Activated naive CD4-positive, alpha-beta T cell treated with anti-CD3 and anti-CD28 coated beads, Interleukin-2, amount 10 ng/mL, durations not matched to agents 5 hours and 36 hours (primary cell): ENCODE results near the gene ADCY4. TPM values are rescaled to one million over a fixed set of nuclear protein-coding genes. Genes with fewer than 3 reads are reported as not detected.

Source experiments
- total RNA-seq, 2 experiments: library from RNA; stranded (reverse); gene quantifications; one replicate each; pipeline ENCODE4 v1.2.3, GENCODE V29; 2021

Gene ADCY4
- 1 to 10 TPM; 3.8 to 4.5 TPM for total RNA-seq

GRCh38 chr14:24334431-24335291 lies at the start of gene ADCY4:
ADCY4 (minus strand) TSS chr14:24335071; CDS start chr14:24334652, 419 bp downstream.

GRCh38 chr14:24367514-24368211 lies 32.8 kb upstream of the ADCY4 start, which contains the start of gene NFATC4:
NFATC4 (plus strand) TSS chr14:24368184; CDS start chr14:24368341, 157 bp downstream.

DNA sequence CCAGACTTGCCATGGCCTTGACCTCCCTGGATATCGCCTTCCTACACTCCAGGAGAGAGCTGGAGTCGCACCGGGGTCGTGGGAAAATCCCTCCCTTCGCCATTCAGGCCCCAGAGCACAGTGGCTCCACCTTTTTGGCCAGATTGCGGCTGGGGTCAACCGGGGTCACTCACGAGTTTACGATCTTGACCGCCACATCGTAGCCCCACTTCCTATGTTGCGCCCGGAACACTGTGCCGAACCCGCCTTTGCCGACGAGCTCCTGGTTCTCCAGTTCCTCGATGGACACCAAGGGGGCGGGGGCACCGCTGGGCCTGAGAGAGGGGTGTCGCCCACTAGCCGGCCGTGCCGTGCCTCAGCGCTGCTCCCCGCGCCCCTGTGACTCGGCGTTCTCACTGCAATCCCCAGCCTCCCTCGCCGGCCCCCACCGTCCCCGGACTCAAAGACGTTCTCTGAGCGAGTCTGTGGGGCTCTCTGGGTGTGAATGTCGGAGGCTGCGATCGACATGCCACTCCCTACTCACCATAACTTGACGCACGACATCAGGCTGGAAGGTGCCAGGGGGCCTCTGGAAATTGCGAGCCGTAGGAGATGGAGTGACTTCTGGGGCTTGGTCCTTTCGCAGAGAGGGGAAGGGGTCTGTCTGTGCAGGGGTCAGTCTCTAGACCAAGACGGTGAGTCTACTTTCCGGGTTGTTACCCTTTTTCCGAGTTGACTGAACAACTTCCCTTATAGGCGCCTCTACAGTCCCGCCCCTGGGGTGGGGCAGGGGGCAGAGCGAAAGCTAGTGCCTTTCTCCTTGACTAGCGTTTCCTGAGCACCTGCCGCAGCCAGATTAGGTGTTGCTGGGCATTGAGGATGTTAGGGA lies 4.6 kb upstream of the ADCY4 start, which contains the start of gene RIPK3:
TSS of gene RIPK3 (minus strand) at position 708 of the 868 bp plus-strand sequence. CDS start at position 543, 165 bp downstream.

DNA sequence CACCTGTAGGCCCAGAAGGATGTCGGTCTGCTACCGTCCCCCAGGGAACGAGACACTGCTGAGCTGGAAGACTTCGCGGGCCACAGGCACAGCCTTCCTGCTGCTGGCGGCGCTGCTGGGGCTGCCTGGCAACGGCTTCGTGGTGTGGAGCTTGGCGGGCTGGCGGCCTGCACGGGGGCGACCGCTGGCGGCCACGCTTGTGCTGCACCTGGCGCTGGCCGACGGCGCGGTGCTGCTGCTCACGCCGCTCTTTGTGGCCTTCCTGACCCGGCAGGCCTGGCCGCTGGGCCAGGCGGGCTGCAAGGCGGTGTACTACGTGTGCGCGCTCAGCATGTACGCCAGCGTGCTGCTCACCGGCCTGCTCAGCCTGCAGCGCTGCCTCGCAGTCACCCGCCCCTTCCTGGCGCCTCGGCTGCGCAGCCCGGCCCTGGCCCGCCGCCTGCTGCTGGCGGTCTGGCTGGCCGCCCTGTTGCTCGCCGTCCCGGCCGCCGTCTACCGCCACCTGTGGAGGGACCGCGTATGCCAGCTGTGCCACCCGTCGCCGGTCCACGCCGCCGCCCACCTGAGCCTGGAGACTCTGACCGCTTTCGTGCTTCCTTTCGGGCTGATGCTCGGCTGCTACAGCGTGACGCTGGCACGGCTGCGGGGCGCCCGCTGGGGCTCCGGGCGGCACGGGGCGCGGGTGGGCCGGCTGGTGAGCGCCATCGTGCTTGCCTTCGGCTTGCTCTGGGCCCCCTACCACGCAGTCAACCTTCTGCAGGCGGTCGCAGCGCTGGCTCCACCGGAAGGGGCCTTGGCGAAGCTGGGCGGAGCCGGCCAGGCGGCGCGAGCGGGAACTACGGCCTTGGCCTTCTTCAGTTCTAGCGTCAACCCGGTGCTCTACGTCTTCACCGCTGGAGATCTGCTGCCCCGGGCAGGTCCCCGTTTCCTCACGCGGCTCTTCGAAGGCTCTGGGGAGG lies 23.9 kb downstream of the ADCY4 start, which contains the start of gene LTB4R:
TSS of gene LTB4R (plus strand) at position 857 of the 959 bp plus-strand sequence. CDS start 4,150 bp downstream, outside the sequence.

DNA sequence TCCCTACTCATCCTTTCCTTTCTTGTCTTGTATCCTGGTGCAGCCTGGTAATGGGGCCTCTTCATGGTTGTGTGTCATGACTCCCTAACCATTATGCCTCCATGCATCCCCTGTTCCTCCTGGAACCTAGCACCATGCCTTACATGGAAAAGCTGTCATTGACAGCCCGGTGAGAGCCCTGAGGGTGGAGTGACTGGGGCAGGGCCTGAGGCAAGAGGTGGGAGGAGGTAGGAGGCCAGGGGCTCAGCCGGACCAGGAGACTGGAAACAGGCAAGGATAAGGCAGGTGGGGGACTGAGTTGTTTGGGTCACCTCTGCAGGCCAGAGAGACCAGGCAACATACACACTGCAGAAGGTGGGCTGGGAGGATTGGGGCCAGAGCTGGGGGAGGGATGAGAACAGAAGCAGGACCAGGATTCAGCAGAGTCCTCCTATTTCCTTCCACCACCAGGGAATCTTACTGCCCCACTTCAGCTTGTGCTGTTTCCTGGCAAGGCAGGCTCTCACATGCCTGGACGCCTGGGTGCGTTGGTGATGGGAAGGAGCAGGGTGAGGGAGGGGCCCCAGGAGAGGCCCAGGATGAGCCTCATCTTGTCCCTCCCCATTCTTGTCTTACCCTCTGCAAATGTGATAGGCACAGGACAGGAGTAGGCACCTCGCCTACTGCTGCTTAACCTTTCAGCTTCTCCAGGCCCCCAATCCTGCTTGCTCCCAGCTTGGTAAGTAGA lies 25.2 kb downstream of the ADCY4 start, which contains the start of gene LTB4R2:
TSS of gene LTB4R2 (plus strand) at position 603 of the 727 bp plus-strand sequence. CDS start 525 bp downstream, outside the sequence.

DNA sequence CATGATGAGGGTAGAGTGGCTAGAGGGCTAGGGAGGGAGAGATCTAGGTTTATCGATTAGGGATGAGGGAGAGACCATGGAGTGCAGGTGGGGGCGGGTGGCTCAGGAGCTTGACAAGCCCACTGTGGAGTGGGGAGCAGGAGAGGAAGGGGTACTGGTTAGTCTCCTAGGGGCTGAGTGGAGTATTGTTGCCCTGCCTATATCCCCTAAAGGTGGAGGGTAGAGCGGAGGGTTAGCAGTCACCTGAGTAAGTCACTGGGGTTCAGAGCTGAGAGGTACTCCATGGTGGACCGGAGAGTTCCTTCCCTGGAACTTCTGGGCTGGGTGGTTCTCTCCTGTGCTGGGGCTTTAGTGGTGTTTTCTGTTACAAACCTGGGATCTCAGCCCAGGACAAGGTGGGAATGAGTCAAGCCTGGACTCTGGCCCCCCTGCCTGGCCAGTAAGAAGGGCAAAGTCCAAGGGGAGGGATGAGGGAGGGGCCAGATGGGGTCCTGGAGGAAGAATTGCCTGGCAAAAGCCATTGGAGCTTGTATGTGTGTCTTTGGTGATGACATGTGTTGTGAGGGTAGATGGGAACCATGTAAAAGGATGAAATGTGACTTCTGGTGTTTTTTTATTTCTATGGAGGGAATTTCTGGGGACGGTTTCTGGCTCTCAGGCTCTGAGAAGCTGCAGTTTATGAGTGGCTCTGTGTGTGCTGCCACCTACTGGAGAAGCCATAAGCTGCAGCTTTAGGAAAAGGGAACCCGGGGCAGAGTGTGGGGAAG lies 27.1 kb downstream of the ADCY4 start, which contains the start of gene CIDEB:
TSS of gene CIDEB (minus strand) at position 403 of the 767 bp plus-strand sequence. CDS start at position 284, 119 bp downstream.

GRCh38 chr14:24299255-24300191 lies 35.3 kb downstream of the ADCY4 start, which contains the start of the genes DHRS1 and NOP9:
DHRS1 (minus strand) TSS chr14:24299780; CDS start chr14:24299106, 674 bp downstream.
NOP9 (plus strand) TSS chr14:24299850; CDS start chr14:24299955, 105 bp downstream.

GRCh38 chr14:24271134-24271833 lies 63.6 kb downstream of the ADCY4 start, which contains the start of gene RABGGTA:
RABGGTA (minus strand) TSS chr14:24271597; CDS start chr14:24271115, 482 bp downstream.

Other genes with a start within 250 kb of the ADCY4 start
- gene PCK2, start 240.8 kb downstream of the ADCY4 start, total RNA-seq = 10 to 100 TPM; 53.5 to 54.5 TPM
- gene DCAF11, start 220.3 kb downstream of the ADCY4 start, total RNA-seq = 100 to 1,000 TPM; 101 TPM
- 1 to 10 TPM; 3.0 to 3.1 TPM for gene NRL, start 220.1 kb downstream of the ADCY4 start, total RNA-seq
- 1 to 10 TPM; 1.4 to 1.5 TPM for gene FITM1, start 204.4 kb downstream of the ADCY4 start, total RNA-seq
- 100 to 1,000 TPM; 453 to 473 TPM for gene PSME1, start 198.9 kb downstream of the ADCY4 start, total RNA-seq
- gene EMC9, start 193.5 kb downstream of the ADCY4 start, total RNA-seq = 10 to 100 TPM; 30.9 to 34.8 TPM
- gene PSME2, start 188.5 kb downstream of the ADCY4 start, total RNA-seq = 100 to 1,000 TPM; 386 to 389 TPM
- 100 to 1,000 TPM; 108 to 111 TPM for gene RNF31, start 187.6 kb downstream of the ADCY4 start, total RNA-seq
- gene IRF9, start 173.8 kb downstream of the ADCY4 start, total RNA-seq = 100 to 1,000 TPM; 223 to 232 TPM
- 10 to 100 TPM; 48.9 to 49.8 TPM for gene REC8, start 163.0 kb downstream of the ADCY4 start, total RNA-seq
- 10 to 100 TPM; 42.4 to 43.3 TPM for gene IPO4, start 146.3 kb downstream of the ADCY4 start, total RNA-seq
- 10 to 100 TPM; 32.2 to 32.3 TPM for gene TM9SF1, start 139.6 kb downstream of the ADCY4 start, total RNA-seq
- gene TSSK4, start 129.4 kb downstream of the ADCY4 start, total RNA-seq = under 1 TPM; 0.34 to 0.60 TPM
- gene CHMP4A, start 121.6 kb downstream of the ADCY4 start, total RNA-seq = 10 to 100 TPM; 85.1 to 89.0 TPM
- 10 to 100 TPM; 16.0 to 17.1 TPM for gene MDP1, start 119.0 kb downstream of the ADCY4 start, total RNA-seq
- 100 to 1,000 TPM; 164 to 175 TPM for gene NEDD8, start 102.7 kb downstream of the ADCY4 start, total RNA-seq
- gene GMPR2, start 102.1 kb downstream of the ADCY4 start, total RNA-seq = 10 to 100 TPM; 67.8 to 70.1 TPM
- gene TINF2, start 92.4 kb downstream of the ADCY4 start, total RNA-seq = 100 to 1,000 TPM; 120 to 130 TPM
- gene TGM1, start 71.9 kb downstream of the ADCY4 start, total RNA-seq = 1 to 10 TPM; 3.3 to 4.5 TPM
- 10 to 100 TPM; 42.3 to 44.3 TPM for gene RABGGTA, start 63.5 kb downstream of the ADCY4 start, total RNA-seq
- 10 to 100 TPM; 32.0 to 36.6 TPM for gene DHRS1, start 35.3 kb downstream of the ADCY4 start, total RNA-seq
- gene NOP9, start 35.2 kb downstream of the ADCY4 start, total RNA-seq = 10 to 100 TPM; 30.7 to 30.9 TPM
- gene CIDEB, start 27.1 kb downstream of the ADCY4 start, total RNA-seq = 10 to 100 TPM; 29.0 to 30.2 TPM
- gene LTB4R2, start 24.9 kb downstream of the ADCY4 start, total RNA-seq = 10 to 100 TPM; 20.8 to 21.0 TPM
- gene LTB4R, start 23.6 kb downstream of the ADCY4 start, total RNA-seq = 10 to 100 TPM; 24.9 to 28.5 TPM
- gene RIPK3, start 4.9 kb upstream of the ADCY4 start, total RNA-seq = 10 to 100 TPM; 35.0 to 36.5 TPM
- not detected for gene NFATC4, start 33.1 kb upstream of the ADCY4 start, total RNA-seq
- gene NYNRIN, start 63.9 kb upstream of the ADCY4 start, total RNA-seq = under 1 TPM; 0.10 to 0.26 TPM
- 1 to 10 TPM; 4.5 to 6.6 TPM for gene CBLN3, start 94.6 kb upstream of the ADCY4 start, total RNA-seq
- gene KHNYN, start 94.9 kb upstream of the ADCY4 start, total RNA-seq = 10 to 100 TPM; 75.8 to 78.6 TPM
- gene SDR39U1, start 107.7 kb upstream of the ADCY4 start, total RNA-seq = 10 to 100 TPM; 70.3 to 75.4 TPM
- not detected for gene CMA1, start 173.2 kb upstream of the ADCY4 start, total RNA-seq
- under 1 TPM; 0.23 to 0.36 TPM for gene CTSG, start 241.2 kb upstream of the ADCY4 start, total RNA-seq